Hematopoietic multipotent progenitor cell treated with erythropoietin and hydrocortisone succinate and interleukin-3 and kit ligand, for 6 days (in vitro differentiated cells): Measurements from ENCODE around the gene OLIG2.

ENCODE experiments used
- DNase-seq: peaks from one replicate; pipeline ENCODE4 v3.0.0-alpha.2; 2015

Gene OLIG2

GRCh38 chr21:33033961-33034413, 8.3 kb downstream of the OLIG2 start:
- DNase-seq = no peak

GRCh38 chr21:33035147-33035546, 9.4 kb downstream of the OLIG2 start:
- no peak for DNase-seq

- peak; percentile 76 for DNase-seq
These were observed 10.9 kb downstream of the OLIG2 start for GRCh38 chr21:33036430-33037162.

- DNase-seq = no peak
These were observed 11.8 kb downstream of the OLIG2 start for GRCh38 chr21:33037501-33037900.

GRCh38 chr21:33039536-33039935, 13.8 kb downstream of the OLIG2 start:
- DNase-seq = no peak

GRCh38 chr21:33040215-33040614, 14.5 kb downstream of the OLIG2 start:
- DNase-seq = no peak

GRCh38 chr21:33041981-33042380, 16.2 kb downstream of the OLIG2 start:
- DNase-seq = no peak

- no peak for DNase-seq
These were observed 17.1 kb downstream of the OLIG2 start for GRCh38 chr21:33042812-33043211.

- no peak for DNase-seq
These were observed 20.7 kb downstream of the OLIG2 start for GRCh38 chr21:33046455-33046854.

GRCh38 chr21:33047231-33047630, 21.5 kb downstream of the OLIG2 start:
- no peak for DNase-seq

GRCh38 chr21:33051925-33052324, 26.2 kb downstream of the OLIG2 start:
- no peak for DNase-seq

GRCh38 chr21:33053951-33054350, 28.2 kb downstream of the OLIG2 start:
- no peak for DNase-seq

GRCh38 chr21:33055991-33056390, 30.3 kb downstream of the OLIG2 start:
- no peak for DNase-seq

- no peak for DNase-seq
These were observed 31.7 kb downstream of the OLIG2 start for GRCh38 chr21:33057385-33057940.

GRCh38 chr21:33058527-33058926, 32.8 kb downstream of the OLIG2 start:
- no peak for DNase-seq

- no peak for DNase-seq
These were observed 33.2 kb downstream of the OLIG2 start for GRCh38 chr21:33058957-33059356.

- peak; percentile 83 for DNase-seq
These were observed 33.7 kb downstream of the OLIG2 start for GRCh38 chr21:33059380-33059841.

- no peak for DNase-seq
These were observed 35.5 kb downstream of the OLIG2 start for GRCh38 chr21:33061233-33061632.

GRCh38 chr21:33063375-33063883, 37.7 kb downstream of the OLIG2 start:
- peak; percentile 73 for DNase-seq

- no peak for DNase-seq
These were observed 38.3 kb downstream of the OLIG2 start for GRCh38 chr21:33063907-33064622.

GRCh38 chr21:33064623-33065390, 39.1 kb downstream of the OLIG2 start:
- peak; percentile 78 for DNase-seq

GRCh38 chr21:33067043-33067442, 41.3 kb downstream of the OLIG2 start:
- DNase-seq = no peak

GRCh38 chr21:33067457-33067856, 41.7 kb downstream of the OLIG2 start:
- peak; percentile 69 for DNase-seq
